ENCODE data around the gene BRPF3.

Gene BRPF3

DNA sequence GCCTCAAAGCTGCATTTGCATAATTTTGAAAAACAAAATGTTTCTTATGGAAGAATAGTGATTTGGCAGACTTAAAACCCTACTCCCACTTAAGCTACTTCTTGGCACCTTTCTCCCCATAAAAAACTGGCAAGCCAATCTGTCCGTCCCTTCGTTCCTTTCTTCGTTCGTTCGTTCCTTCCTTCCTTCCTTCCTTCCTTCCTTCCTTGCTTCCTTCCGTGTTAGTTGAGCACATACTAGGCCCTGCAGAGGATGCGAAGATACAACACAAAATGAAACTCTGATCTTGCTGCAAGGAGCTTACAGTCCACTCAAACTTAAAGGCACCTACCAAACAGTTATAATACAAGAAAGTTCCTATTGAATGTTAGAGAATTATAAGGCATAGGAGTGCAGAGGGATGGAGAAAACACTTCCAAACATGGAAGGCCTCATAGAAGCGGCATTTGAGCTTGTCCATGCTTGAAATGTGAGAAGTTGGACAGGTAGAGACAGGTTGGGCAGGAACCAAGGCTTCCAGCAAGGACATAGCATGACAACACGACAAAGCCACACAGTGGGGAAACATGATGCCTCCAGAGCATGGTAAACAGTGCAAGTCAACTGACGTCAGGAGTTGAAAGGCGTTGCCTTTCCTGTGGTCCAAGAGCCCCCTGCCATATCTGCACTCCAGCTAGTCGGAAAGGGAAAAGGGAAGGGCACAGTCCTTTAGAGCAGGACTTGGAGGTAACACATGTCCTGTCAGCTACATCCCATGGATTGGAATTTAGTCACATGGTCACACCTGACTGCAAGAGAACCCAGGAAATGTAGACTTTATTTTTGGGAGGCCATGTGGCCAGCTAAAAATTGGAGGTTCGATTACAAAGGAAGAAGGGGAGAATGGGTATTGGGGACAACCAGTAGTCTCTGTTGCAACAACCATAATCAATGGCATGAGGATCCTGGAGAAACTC is 80.3 kb downstream of the BRPF3 start:
- TF ChIP-seq, protein P1, sequence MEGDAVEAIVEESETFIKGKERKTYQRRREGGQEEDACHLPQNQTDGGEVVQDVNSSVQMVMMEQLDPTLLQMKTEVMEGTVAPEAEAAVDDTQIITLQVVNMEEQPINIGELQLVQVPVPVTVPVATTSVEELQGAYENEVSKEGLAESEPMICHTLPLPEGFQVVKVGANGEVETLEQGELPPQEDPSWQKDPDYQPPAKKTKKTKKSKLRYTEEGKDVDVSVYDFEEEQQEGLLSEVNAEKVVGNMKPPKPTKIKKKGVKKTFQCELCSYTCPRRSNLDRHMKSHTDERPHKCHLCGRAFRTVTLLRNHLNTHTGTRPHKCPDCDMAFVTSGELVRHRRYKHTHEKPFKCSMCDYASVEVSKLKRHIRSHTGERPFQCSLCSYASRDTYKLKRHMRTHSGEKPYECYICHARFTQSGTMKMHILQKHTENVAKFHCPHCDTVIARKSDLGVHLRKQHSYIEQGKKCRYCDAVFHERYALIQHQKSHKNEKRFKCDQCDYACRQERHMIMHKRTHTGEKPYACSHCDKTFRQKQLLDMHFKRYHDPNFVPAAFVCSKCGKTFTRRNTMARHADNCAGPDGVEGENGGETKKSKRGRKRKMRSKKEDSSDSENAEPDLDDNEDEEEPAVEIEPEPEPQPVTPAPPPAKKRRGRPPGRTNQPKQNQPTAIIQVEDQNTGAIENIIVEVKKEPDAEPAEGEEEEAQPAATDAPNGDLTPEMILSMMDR (conservative IDR thresholded peaks at IDR 0.05; ENCODE audit: low read depth, low read length), result no peak
- H3K4me2 ChIP-seq, result no peak overlapping the region
- no peaks in the 10 kb centered on the region for H3K79me2 ChIP-seq (ENCODE audit: insufficient read depth, low read depth)
- no peaks in the 10 kb centered on the region for H4K20me1 ChIP-seq (ENCODE audit: insufficient read depth)
- H3K36me3 ChIP-seq (ENCODE audit: insufficient read depth), result no peaks in the 10 kb centered on the region
- H2AFZ ChIP-seq (ENCODE audit: low read depth), result no peak overlapping the region
- H3K4me3 ChIP-seq (IDR thresholded peaks at IDR 0.05; ENCODE audit: insufficient read depth, low read depth, low read length), result no peak overlapping the region
- no peak overlapping the region for H3K9ac ChIP-seq
- no peaks in the 10 kb centered on the region for H3K4me1 ChIP-seq (ENCODE audit: low read depth, poor library complexity, severe bottlenecking)
- H3K27me3 ChIP-seq (ENCODE audit: insufficient read depth, low read depth), result no peaks in the 10 kb centered on the region
- H3K27ac ChIP-seq, result no peak overlapping the region

DNA sequence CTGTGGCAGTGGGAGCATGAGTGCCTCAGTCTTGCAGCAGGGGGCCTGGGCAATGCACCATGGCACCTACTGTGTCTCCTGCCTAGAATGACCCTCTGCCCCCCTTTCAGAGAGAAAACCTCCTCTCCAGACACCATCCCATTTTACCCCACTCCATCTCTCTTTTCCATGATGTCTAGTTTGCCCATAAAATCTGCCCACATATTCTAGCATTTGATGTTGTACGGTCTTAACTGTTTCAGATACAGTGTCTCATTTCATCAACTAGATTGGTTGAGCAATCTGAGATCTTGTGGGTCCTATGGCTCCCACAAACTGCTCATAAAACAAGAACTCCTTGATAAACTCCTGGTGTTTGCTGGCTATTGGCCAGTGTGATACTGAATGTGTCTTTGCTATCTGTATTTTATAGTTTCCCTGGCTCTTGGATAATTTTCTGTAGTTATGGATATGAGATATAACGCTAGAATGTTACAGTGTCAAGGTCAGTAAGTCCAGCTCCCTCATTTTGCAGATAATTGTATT is 81.5 kb downstream of the BRPF3 start:
- Histone ChIP-seq H3K4me3 (IDR thresholded peaks at IDR 0.05; ENCODE audit: insufficient read depth, low read depth, low read length) (no peak overlapping the region), H3K27ac (no peak overlapping the region), H4K20me1 (ENCODE audit: insufficient read depth) (no peaks in the 10 kb centered on the region), H3K4me2 (no peak overlapping the region), H3K9ac (no peak overlapping the region), H3K79me2 (ENCODE audit: insufficient read depth, low read depth) (no peaks in the 10 kb centered on the region), H3K36me3 (ENCODE audit: insufficient read depth) (no peaks in the 10 kb centered on the region), H3K4me1 (ENCODE audit: low read depth, poor library complexity, severe bottlenecking) (no peaks in the 10 kb centered on the region), H2AFZ (ENCODE audit: low read depth) (no peak overlapping the region), H3K27me3 (ENCODE audit: insufficient read depth, low read depth) (no peaks in the 10 kb centered on the region)
- TF ChIP-seq, protein P1 (conservative IDR thresholded peaks at IDR 0.05; ENCODE audit: low read depth, low read length), result no peak

DNA sequence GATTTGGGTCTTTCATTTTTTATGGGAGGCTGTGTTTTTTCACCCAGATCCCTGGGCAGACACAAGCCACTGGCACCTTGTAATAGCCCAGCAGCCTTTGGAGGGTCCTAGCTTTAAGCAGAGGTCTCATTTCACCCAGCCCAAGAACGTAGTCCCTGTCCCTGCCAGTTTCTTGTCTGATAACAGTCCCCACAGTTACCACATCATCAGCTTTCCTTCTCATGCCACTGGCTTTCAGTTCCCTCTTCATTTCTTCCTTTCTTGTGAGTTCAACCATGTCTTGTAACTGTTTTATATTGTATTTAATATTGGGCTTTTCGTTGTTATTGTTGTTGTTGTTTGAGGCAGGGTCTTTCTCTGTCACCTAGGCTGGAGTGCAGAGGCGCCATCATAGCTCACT is 83.9 kb downstream of the BRPF3 start:
- TF ChIP-seq, protein P1 (conservative IDR thresholded peaks at IDR 0.05; ENCODE audit: low read depth, low read length), result no peak
- Histone ChIP-seq H4K20me1 (ENCODE audit: insufficient read depth) (no peaks in the 10 kb centered on the region), H3K27me3 (ENCODE audit: insufficient read depth, low read depth) (no peaks in the 10 kb centered on the region)

DNA sequence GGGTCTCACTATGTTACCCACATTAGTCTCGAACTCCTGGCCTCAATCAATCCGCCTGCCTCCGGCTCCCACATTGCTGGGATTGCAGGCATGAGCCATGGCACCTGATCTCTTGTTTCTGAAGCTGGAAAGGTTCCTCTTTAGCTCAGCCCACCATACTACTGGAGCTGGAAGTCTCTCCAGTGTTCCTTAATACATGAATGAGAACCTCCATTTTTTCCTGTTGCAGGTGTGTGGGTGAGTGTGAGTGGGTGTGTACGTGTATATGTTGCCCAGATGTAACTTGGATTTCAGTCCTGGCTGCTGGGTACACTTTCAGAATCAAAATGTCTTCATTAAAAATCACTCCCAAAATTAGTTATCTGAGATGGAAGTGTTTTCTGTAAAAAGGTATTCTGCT is 84.4 kb downstream of the BRPF3 start:
- no peaks in the 10 kb centered on the region for H3K79me2 ChIP-seq (ENCODE audit: insufficient read depth, low read depth)
- H3K4me3 ChIP-seq (IDR thresholded peaks at IDR 0.05; ENCODE audit: insufficient read depth, low read depth, low read length), result no peak overlapping the region
- TF ChIP-seq, protein P1 (conservative IDR thresholded peaks at IDR 0.05; ENCODE audit: low read depth, low read length), result no peak
- H3K4me2 ChIP-seq, result no peak overlapping the region
- H4K20me1 ChIP-seq (ENCODE audit: insufficient read depth), result no peaks in the 10 kb centered on the region
- H2AFZ ChIP-seq (ENCODE audit: low read depth), result no peak overlapping the region
- no peaks in the 10 kb centered on the region for H3K27me3 ChIP-seq (ENCODE audit: insufficient read depth, low read depth)
- H3K4me1 ChIP-seq (ENCODE audit: low read depth, poor library complexity, severe bottlenecking), result no peaks in the 10 kb centered on the region
- no peak overlapping the region for H3K9ac ChIP-seq
- H3K36me3 ChIP-seq (ENCODE audit: insufficient read depth), result no peaks in the 10 kb centered on the region
- H3K27ac ChIP-seq, result no peak overlapping the region

More for the DNA sequence above, 83.9 kb downstream of the BRPF3 start:
- no peak overlapping the region for H2AFZ ChIP-seq (ENCODE audit: low read depth)
- no peaks in the 10 kb centered on the region for H3K36me3 ChIP-seq (ENCODE audit: insufficient read depth)
- no peaks in the 10 kb centered on the region for H3K79me2 ChIP-seq (ENCODE audit: insufficient read depth, low read depth)
- H3K4me2 ChIP-seq, result no peak overlapping the region
- H3K27ac ChIP-seq, result no peak overlapping the region
- no peaks in the 10 kb centered on the region for H3K4me1 ChIP-seq (ENCODE audit: low read depth, poor library complexity, severe bottlenecking)
- H3K9ac ChIP-seq, result no peak overlapping the region
- no peak overlapping the region for H3K4me3 ChIP-seq (IDR thresholded peaks at IDR 0.05; ENCODE audit: insufficient read depth, low read depth, low read length)
